Right lobe of liver (tissue), 6 donors: ENCODE results near the gene PHOSPHO1. TPM values are rescaled to one million over a fixed set of nuclear protein-coding genes. Genes with fewer than 3 reads are reported as not detected.
"Not testable (repeated sequence)": the region's sequence is repeated elsewhere in the genome, so short reads cannot be mapped to it uniquely, and the experiment has no call there.

ENCODE experiments used
- ATAC-seq, 4 donors: fragments of 200-7000 bp; cut with Tn5 transposase; one replicate each; pipeline ENCODE4 v1.9.1; 2020; ENCODE audit warnings: mild to moderate bottlenecking in 4 of 4, moderate library complexity in 4 of 4
- DNase-seq, 3 donors: peaks; one replicate each; pipeline ENCODE4 v3.0.0-alpha.2; 2020
- H3K27ac ChIP-seq, 3 donors: fragments of 200-600 bp; one replicate each; pipeline ENCODE4 v1.8.0; 2022
- H3K27me3 ChIP-seq, 2 donors: fragments of 200-600 bp; one replicate each; pipeline ENCODE4 v1.8.0; 2022
- H3K36me3 ChIP-seq, 4 donors: fragments of 200-600 bp; sonication (generic) in 1 of 4; one replicate each; pipeline versions ENCODE4 v1.5.1 to v1.8.0; 2017 to 2022; ENCODE audit warnings: control low read depth in 1 of 4
- H3K4me1 ChIP-seq, 4 donors: fragments of 200-600 bp; sonication (generic) in 1 of 4; one replicate each; pipeline versions ENCODE4 v1.5.1 to v1.8.0; 2017 to 2022; ENCODE audit warnings: control low read depth in 1 of 4
- H3K4me3 ChIP-seq, 3 donors: fragments of 200-600 bp; one replicate each; pipeline ENCODE4 v1.8.0; 2022
- H3K9me3 ChIP-seq, 4 donors: fragments of 200-600 bp; sonication (generic) in 1 of 4; one replicate each; pipeline versions ENCODE4 v1.5.1 to v1.8.0; 2017 to 2022; ENCODE audit warnings: control low read depth in 1 of 4
- POLR2A ChIP-seq: fragments of 450-650 bp; IDR thresholded peaks from one replicate; pipeline ENCODE4 v1.6.1; 2017; ENCODE audit warnings: antibody characterized with exemption, mild to moderate bottlenecking
- WGBS: methylation state at CpG from one replicate; pipeline ENCODE4 v1.1.6; 2018; ENCODE audit warnings: low coverage, low lambda C conversion rate; ENCODE audit not compliant: insufficient coverage; ENCODE audit errors: missing lambda C conversion rate; 5-methylcytosine and 5-hydroxymethylcytosine counted together
- intact Hi-C, 2 donors: fragments of 100-400 bp; cut with DNase I; formaldehyde crosslinking; loops; one replicate each; pipeline versions ENCODE4 v1.11.2 to v1.14.1; 2022
- total RNA-seq, 6 experiments: library from RNA; depleted of rRNA in 2 of 6; stranded (reverse); fragments of >200 nt in 2 of 6; fragmentation: NEBNext Ultra II Directional in 3 of 6; extraction: Animal tissue kit (Norgen Biotek cat#: 25700) in 3 of 6; gene quantifications; one replicate each; pipeline versions ENCODE4 v1.1.0 to v1.2.4, GENCODE V29; 2016 to 2023
- TF ChIP-seq, protein P1 (sequence below), 4 donors: fragments of 200-600 bp in 3 of 4; fragments of 450-650 bp in 1 of 4; IDR thresholded peaks; one replicate each; pipeline versions ENCODE4 v1.5.1 to v1.8.0; 2016 to 2022; ENCODE audit warnings: antibody characterized with exemption in 4 of 4, mild to moderate bottlenecking in 2 of 4
- donor health status: DM: no; HTN: yes; CAD: no.
- donor health status: DM: no; HTN: no; CAD: no.
- donor health status: DM: no; HTN: no; CAD: no.
- donor health status: DM: no; HTN: yes; CAD: no.
- donor health status: DM: no; HTN: yes; CAD: no.

The PHOSPHO1 gene
- total RNA-seq, 6 experiments from 2014 or later: 0.16 to 0.71 (median 0.41) TPM; not detected in 2

DNA sequence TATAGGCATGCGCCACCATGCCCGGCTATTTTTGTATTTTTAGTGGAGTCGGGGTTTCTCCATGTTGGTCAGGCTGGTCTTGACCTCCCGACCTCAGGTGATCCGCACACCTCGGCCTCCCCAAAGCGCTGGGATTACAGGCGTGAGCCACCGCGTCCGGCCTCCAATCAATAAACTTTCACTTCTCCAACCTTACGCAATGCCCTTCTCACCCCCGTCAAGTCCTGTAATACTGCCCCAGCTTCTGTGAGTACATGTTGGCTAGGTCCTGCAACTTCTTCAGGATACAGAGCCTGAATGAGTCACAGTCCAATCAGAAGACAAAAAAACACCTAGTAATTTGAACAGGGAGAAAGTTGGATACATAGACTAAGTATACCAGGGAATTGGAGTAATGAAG, 47.1 kb upstream of the PHOSPHO1 start:
- DNase-seq (peak in 2 of 3 donors; percentile 11 to 29), ATAC-seq (peak in 1 of 4 donors; percentile 33)
- Histone ChIP-seq H3K4me3 (no peak overlapping the region), H3K27me3 (no peaks in the 10 kb centered on the region), H3K27ac (no peak overlapping the region), H3K9me3 (no peaks in the 10 kb centered on the region), H3K4me1 (no peaks in the 10 kb centered on the region), H3K36me3 (no peaks in the 10 kb centered on the region)
- intact Hi-C loops: no loop called here
- 18% methylated on average over 11 of the region's 13 CpGs for WGBS
- TF ChIP-seq, protein P1, sequence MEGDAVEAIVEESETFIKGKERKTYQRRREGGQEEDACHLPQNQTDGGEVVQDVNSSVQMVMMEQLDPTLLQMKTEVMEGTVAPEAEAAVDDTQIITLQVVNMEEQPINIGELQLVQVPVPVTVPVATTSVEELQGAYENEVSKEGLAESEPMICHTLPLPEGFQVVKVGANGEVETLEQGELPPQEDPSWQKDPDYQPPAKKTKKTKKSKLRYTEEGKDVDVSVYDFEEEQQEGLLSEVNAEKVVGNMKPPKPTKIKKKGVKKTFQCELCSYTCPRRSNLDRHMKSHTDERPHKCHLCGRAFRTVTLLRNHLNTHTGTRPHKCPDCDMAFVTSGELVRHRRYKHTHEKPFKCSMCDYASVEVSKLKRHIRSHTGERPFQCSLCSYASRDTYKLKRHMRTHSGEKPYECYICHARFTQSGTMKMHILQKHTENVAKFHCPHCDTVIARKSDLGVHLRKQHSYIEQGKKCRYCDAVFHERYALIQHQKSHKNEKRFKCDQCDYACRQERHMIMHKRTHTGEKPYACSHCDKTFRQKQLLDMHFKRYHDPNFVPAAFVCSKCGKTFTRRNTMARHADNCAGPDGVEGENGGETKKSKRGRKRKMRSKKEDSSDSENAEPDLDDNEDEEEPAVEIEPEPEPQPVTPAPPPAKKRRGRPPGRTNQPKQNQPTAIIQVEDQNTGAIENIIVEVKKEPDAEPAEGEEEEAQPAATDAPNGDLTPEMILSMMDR (IDR thresholded peaks at IDR 0.05): no peak
- no peak for TF ChIP-seq POLR2A

DNA sequence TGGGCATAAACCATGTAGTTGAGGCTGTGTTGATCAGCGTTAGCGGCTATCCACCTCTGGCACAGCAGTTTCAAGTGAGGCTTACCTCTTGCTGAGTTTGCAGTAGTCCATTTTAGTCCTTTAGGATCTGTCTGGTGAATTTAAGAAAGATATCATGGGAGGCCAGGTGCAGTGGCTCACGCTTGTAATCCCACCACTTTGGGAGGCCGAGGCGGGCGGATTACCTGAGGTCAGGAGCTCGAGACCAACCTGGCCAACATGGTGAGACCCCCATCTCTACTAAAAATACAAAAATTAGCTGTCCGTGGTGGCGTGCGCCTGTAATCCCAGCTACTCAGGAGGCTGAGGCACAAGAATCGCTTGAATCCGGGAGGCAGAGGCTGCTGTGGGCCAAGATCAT, 45.4 kb upstream of the PHOSPHO1 start:
- H3K4me1 ChIP-seq, H3K27ac ChIP-seq, H3K27me3 ChIP-seq, H3K4me3 ChIP-seq, intact Hi-C loops, H3K9me3 ChIP-seq, H3K36me3 ChIP-seq, ATAC-seq: not testable (repeated sequence)
- peak in 1 of 3 donors; percentile 21 for DNase-seq
- WGBS: 89% methylated on average over 8 of the region's 12 CpGs

DNA sequence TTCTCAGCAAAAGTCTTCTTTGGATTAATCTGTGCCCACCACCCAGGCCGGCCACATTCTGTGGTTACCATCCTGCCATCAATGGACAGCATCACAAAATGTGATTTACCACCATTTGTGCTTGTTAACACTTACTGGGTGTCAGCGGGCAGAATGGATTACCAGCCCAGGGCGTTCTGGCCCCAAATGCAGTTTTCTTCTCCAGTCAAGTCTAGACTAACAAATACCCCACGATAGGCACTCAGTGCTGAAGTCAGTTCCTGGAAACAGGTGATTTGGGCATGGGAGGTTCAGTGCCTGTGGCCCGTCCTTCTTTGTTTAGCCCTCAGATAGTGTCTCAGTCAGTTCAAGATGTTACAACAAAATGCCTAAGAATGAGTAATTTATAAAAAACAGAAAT, 38.8 kb upstream of the PHOSPHO1 start:
- Histone ChIP-seq H3K27me3 (no peaks in the 10 kb centered on the region), H3K4me1 (no peaks in the 10 kb centered on the region), H3K27ac (no peak overlapping the region), H3K36me3 (no peaks in the 10 kb centered on the region), H3K9me3 (no peaks in the 10 kb centered on the region), H3K4me3 (no peak overlapping the region)
- no peak for ATAC-seq
- peak in 1 of 3 donors; percentile 1 for DNase-seq
- no peak for TF ChIP-seq POLR2A
- TF ChIP-seq, protein P1 (IDR thresholded peaks at IDR 0.05): no peak
- intact Hi-C loops: no loop called here
- WGBS: 71% methylated on average over 4 of the region's 5 CpGs

DNA sequence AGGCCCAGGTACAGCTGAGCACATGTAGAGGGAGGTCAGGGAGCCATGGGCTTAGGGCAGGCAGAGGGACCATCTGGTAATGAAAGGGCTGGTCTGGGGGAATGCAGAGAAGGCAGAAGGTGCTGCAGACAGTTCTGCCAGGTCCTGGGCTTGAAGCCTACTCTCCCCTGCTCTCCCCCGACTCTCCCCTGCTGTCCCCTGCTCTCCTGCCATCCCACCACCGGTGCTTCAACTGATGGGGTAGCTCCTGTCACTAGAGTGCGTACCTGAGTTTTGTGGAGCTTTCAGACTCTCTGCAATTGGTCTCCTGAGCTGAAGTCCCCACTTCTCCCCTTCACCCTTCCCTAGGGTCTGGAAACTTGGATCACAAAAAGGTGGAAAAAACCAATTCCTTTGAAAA, 37.3 kb upstream of the PHOSPHO1 start:
- H3K4me1 ChIP-seq: no peaks in the 10 kb centered on the region
- H3K27ac ChIP-seq: no peak overlapping the region
- whole genome bisulfite sequencing: 17% methylated on average over 1 of the region's 3 CpGs
- H3K36me3 ChIP-seq: no peaks in the 10 kb centered on the region
- no peaks in the 10 kb centered on the region for H3K9me3 ChIP-seq
- DNase-seq (no peak), ATAC-seq (no peak)
- no peaks in the 10 kb centered on the region for H3K27me3 ChIP-seq
- H3K4me3 ChIP-seq: no peak overlapping the region
- intact Hi-C loops: no loop called here
- TF ChIP-seq POLR2A: no peak

DNA sequence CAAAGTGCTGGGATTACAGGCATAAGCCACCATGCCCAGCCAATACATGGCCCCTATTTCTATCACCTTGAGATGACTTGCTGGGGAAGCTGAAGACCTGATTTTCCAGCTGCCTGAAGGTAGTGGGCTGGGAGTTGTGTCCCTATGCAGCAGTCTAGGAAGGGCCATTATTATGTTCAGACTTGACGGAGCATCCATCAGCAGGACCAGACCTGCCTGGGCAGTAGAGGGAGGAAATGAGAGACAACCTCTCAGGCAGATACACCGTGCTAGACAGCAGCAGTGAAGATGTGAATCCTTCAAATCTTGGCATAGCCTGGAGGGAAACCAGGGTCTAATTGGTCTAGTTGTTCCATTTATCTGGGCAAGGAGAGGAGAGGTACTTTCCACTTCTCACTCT, 35.6 kb upstream of the PHOSPHO1 start:
- Histone ChIP-seq H3K27me3 (no peaks in the 10 kb centered on the region), H3K4me3 (no peak overlapping the region), H3K4me1 (no peaks in the 10 kb centered on the region), H3K27ac (no peak overlapping the region), H3K36me3 (no peaks in the 10 kb centered on the region), H3K9me3 (no peaks in the 10 kb centered on the region)
- ATAC-seq (no peak), DNase-seq (no peak)
- TF ChIP-seq POLR2A: no peak
- TF ChIP-seq, protein P1 (IDR thresholded peaks at IDR 0.05): no peak
- intact Hi-C loops: no loop called here
- WGBS: 83% methylated on average over 1 of the region's 2 CpGs

DNA sequence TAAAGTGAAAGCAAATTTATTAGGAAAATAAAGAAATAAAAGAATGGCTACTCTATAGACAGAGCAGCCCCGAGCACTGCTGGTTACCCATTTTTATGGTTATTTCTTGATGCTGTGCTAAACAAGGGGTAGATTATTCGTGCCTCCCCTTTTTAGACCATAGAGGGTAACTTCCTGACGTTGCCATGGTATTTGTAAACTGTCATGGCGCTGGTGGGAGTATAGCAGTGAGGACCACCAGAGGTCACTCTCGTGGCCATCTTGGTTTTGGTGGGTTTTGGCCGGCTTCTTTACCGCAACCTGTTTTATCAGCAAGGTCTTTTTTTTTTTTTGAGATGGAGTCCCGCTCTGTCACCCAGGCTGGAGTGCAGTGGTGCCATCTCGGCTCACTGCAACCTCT, 31.0 kb upstream of the PHOSPHO1 start:
- H3K27me3 ChIP-seq, DNase-seq, intact Hi-C loops, H3K36me3 ChIP-seq, H3K9me3 ChIP-seq, H3K27ac ChIP-seq, H3K4me1 ChIP-seq, ATAC-seq, H3K4me3 ChIP-seq: not testable (repeated sequence)
- WGBS: 83% methylated on average over 3 of the region's 9 CpGs
